ENCODE data around the gene TBX4.

- TF ChIP-seq CTCF (IDR thresholded peaks at IDR 0.05) (no peak), POLR2A (IDR thresholded peaks at IDR 0.05) (no peak), POLR2AphosphoS5 (IDR thresholded peaks at IDR 0.05) (no peak)
These were observed 35.2 kb downstream of the TBX4 start for GRCh38 chr17:61487161-61487988.

All from breast epithelium (tissue), 3 donors.